ENCODE results near the gene C3orf22. TPM values are rescaled to one million over a fixed set of nuclear protein-coding genes. Genes with fewer than 3 reads are reported as not detected.

The C3orf22 gene
- total RNA-seq, 1 donor from 2014 or later: not detected

DNA sequence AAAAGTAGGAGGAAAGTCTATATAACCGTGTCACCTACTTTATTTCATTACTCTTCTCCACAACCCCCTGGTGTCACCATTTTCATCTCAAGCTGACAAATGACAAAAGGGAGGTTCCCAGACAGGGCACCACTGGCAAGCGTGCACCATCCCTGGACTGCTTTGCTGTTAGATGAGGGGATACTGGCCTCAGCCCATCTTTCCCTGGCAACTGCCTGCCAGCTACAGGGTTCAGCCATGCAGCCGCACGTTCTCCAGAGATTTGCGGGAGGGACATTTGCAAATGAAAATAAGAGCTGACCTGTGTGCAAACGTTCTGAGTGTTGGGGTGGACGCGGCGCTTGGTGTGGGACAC, 41.8 kb downstream of the C3orf22 start:
- Mint-ChIP-seq H3K9me3 (no peaks in the 10 kb centered on the region), H3K27ac (no peak overlapping the region), H3K36me3 (ENCODE audit: low read depth) (no peaks in the 10 kb centered on the region), H3K27me3 (ENCODE audit: insufficient read depth) (no peaks in the 10 kb centered on the region), H3K4me1 (ENCODE audit: low read depth) (no peaks in the 10 kb centered on the region), H3K4me3 (no peak overlapping the region)
- intact Hi-C loops (cut with micrococcal nuclease): no loop called here
- no peak for DNase-seq (ENCODE audit: low spot score)

- Mint-ChIP-seq H3K4me1 (ENCODE audit: low read depth) (no peaks in the 10 kb centered on the region), H3K9me3 (no peaks in the 10 kb centered on the region), H3K4me3 (no peak overlapping the region), H3K36me3 (ENCODE audit: low read depth) (no peaks in the 10 kb centered on the region), H3K27ac (no peak overlapping the region), H3K27me3 (ENCODE audit: insufficient read depth) (no peaks in the 10 kb centered on the region)
- DNase-seq (ENCODE audit: low spot score): no peak
- intact Hi-C loops (cut with micrococcal nuclease): no loop called here
Observed at GRCh38 chr3:126516152-126516935, 42.4 kb downstream of the C3orf22 start.

DNA sequence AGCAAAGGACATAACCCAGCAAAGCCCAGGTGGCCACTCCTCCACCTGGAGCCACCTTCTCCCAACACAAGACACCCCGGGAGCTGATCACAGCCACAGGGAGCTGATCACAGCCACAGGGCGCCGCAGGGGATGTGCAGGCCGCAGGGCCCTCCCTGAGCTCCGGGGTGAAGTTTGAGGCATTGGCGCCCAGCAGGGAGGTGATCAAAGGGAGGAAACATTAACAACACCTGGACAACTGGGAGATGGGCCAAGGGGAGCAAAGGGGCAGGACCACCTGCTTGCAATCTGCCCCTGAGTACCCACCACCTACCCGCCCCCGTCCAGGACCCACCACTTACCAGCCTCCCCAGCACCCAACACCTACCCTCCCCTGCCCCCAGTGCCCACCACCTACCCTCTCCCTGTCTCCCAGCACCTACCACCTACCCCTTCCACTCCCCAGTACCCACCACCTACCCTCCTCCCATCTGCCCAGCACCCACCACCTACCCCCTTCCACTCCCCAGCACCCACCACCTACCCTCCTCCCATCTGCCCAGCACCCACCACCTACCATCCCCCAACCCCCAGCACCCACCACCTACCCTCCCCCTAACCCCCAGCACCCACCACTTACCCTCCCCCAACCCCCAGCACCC, 43.5 kb downstream of the C3orf22 start:
- DNase-seq (ENCODE audit: low spot score): no peak

DNA sequence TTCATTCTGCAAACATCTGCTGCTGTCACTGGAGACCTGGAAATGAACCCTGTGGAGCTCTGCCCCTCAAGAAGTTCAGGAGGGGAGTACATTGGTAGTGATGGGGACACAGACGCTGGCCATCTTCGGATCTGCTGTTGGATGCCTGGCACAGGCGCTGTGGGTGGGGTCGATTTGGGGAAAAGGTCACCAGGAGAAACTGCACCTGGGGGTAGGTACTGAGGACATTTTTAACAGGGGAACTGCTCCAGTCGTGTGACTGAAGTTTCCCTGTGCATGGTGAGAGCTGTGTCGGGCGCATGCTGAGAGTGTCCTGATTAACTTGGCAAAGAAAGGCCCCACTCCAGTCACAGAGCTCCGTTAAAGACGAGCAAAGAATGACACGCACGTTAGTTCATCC, 44.6 kb downstream of the C3orf22 start:
- Mint-ChIP-seq H3K9me3 (no peaks in the 10 kb centered on the region), H3K4me1 (ENCODE audit: low read depth) (no peaks in the 10 kb centered on the region), H3K4me3 (no peak overlapping the region), H3K27me3 (ENCODE audit: insufficient read depth) (no peaks in the 10 kb centered on the region), H3K27ac (no peak overlapping the region), H3K36me3 (ENCODE audit: low read depth) (no peaks in the 10 kb centered on the region)
- intact Hi-C loops (cut with micrococcal nuclease): no loop called here
- DNase-seq (ENCODE audit: low spot score): no peak

More for the DNA sequence above, 43.5 kb downstream of the C3orf22 start:
- Mint-ChIP-seq H3K27me3 (ENCODE audit: insufficient read depth) (no peaks in the 10 kb centered on the region), H3K4me1 (ENCODE audit: low read depth) (no peaks in the 10 kb centered on the region), H3K36me3 (ENCODE audit: low read depth) (no peaks in the 10 kb centered on the region), H3K4me3 (no peak overlapping the region), H3K9me3 (no peaks in the 10 kb centered on the region), H3K27ac (no peak overlapping the region)
- intact Hi-C loops (cut with micrococcal nuclease): no loop called here

- Mint-ChIP-seq H3K4me3 (no peak overlapping the region), H3K4me1 (ENCODE audit: low read depth) (no peaks in the 10 kb centered on the region), H3K36me3 (ENCODE audit: low read depth) (no peaks in the 10 kb centered on the region), H3K27ac (no peak overlapping the region), H3K27me3 (ENCODE audit: insufficient read depth) (no peaks in the 10 kb centered on the region), H3K9me3 (no peaks in the 10 kb centered on the region)
- DNase-seq (ENCODE audit: low spot score): no peak
- intact Hi-C loops (cut with micrococcal nuclease): no loop called here
Observed at GRCh38 chr3:126512916-126513650, 45.6 kb downstream of the C3orf22 start.

GRCh38 chr3:126512026-126512425, 46.7 kb downstream of the C3orf22 start:
- Mint-ChIP-seq H3K4me1 (ENCODE audit: low read depth) (no peaks in the 10 kb centered on the region), H3K27ac (no peak overlapping the region), H3K4me3 (no peak overlapping the region), H3K9me3 (no peaks in the 10 kb centered on the region), H3K36me3 (ENCODE audit: low read depth) (no peaks in the 10 kb centered on the region), H3K27me3 (ENCODE audit: insufficient read depth) (no peaks in the 10 kb centered on the region)
- no peak for DNase-seq (ENCODE audit: low spot score)
- intact Hi-C loops (cut with micrococcal nuclease): no loop called here

DNA sequence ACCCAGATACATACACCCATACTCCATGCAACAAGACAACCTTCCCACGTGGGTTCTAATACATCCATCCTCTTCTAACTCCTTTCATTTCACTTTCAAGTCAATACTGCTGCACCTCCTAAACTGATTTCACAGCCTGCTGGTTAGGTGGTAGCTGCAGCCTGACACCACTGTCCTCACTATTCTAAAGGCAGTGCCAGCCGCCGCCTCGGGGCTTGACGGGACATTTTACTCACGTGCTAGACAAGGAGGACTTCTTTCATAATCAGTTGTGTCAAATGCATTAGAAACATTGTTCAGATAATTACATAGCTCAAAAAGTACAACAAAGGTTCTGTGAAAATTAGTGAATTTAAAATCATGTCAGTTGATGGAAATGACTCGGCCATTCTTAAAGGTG, 47.4 kb downstream of the C3orf22 start:
- intact Hi-C loops (cut with micrococcal nuclease): no loop called here
- DNase-seq (ENCODE audit: low spot score): no peak
- Mint-ChIP-seq H3K27ac (no peak overlapping the region), H3K27me3 (ENCODE audit: insufficient read depth) (no peaks in the 10 kb centered on the region), H3K4me3 (no peak overlapping the region), H3K4me1 (ENCODE audit: low read depth) (no peaks in the 10 kb centered on the region), H3K9me3 (no peaks in the 10 kb centered on the region), H3K36me3 (ENCODE audit: low read depth) (no peaks in the 10 kb centered on the region)

- Mint-ChIP-seq H3K27me3 (ENCODE audit: insufficient read depth) (no peaks in the 10 kb centered on the region), H3K36me3 (ENCODE audit: low read depth) (no peaks in the 10 kb centered on the region), H3K27ac (no peak overlapping the region), H3K4me1 (ENCODE audit: low read depth) (no peaks in the 10 kb centered on the region), H3K9me3 (no peaks in the 10 kb centered on the region), H3K4me3 (no peak overlapping the region)
- DNase-seq (ENCODE audit: low spot score): no peak
- intact Hi-C loops (cut with micrococcal nuclease): no loop called here
Observed at GRCh38 chr3:126510308-126510910, 48.3 kb downstream of the C3orf22 start.

GRCh38 chr3:126509597-126510307, 49.0 kb downstream of the C3orf22 start:
- H3K27ac Mint-ChIP-seq: no peak overlapping the region
- no peak for DNase-seq (ENCODE audit: low spot score)
- no peak overlapping the region for H3K4me3 Mint-ChIP-seq
- H3K27me3 Mint-ChIP-seq (ENCODE audit: insufficient read depth): no peaks in the 10 kb centered on the region
- H3K9me3 Mint-ChIP-seq: no peaks in the 10 kb centered on the region
- no peaks in the 10 kb centered on the region for H3K4me1 Mint-ChIP-seq (ENCODE audit: low read depth)
- intact Hi-C loops (cut with micrococcal nuclease): no loop called here
- H3K36me3 Mint-ChIP-seq (ENCODE audit: low read depth): no peaks in the 10 kb centered on the region

DNA sequence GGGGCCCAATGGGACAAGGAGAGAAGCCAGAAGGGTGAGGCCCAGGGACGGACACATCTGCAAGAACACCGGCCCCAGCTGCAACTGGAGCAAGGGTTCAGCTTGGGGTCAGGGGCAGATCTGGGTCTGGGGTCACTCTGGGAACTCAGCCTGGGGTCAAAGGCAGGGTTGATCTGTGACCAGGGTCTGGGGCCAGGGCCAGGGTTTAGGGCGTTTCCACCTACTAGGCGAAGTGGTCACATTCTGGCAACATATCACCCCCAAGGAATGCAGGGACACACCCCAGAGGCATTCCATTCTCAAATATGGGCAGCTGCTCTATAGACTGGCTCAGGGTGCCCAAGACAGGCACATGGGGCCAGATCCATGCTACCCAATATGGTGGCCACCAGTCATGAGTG, 50.2 kb downstream of the C3orf22 start:
- intact Hi-C loops (cut with micrococcal nuclease): no loop called here
- no peak for DNase-seq (ENCODE audit: low spot score)
- no peaks in the 10 kb centered on the region for H3K9me3 Mint-ChIP-seq
- no peaks in the 10 kb centered on the region for H3K4me1 Mint-ChIP-seq (ENCODE audit: low read depth)
- peaks cover 3% of the 10 kb centered on the region for H3K27me3 Mint-ChIP-seq (ENCODE audit: insufficient read depth)
- H3K36me3 Mint-ChIP-seq (ENCODE audit: low read depth): no peaks in the 10 kb centered on the region
- no peak overlapping the region for H3K27ac Mint-ChIP-seq
- H3K4me3 Mint-ChIP-seq: no peak overlapping the region

DNA sequence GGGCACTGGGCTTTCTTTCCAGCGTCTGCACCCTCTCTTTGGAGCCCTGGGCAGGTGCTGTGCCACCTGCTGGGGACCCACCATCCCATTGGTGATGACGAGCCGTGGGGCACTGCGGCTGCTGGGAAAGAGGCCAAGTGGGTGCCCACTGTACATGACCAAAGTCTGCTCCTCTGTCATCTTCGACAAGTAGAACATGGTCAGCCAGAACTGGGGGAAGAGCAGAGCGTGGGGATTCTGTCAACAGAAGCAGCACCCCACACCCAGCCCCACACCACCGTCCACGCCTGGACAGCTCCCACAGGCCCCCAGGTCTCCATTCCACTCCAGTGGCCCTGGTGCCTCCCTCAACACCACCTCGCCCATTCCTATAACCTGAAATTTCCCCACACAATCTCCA, 50.8 kb downstream of the C3orf22 start:
- Mint-ChIP-seq H3K36me3 (ENCODE audit: low read depth) (no peaks in the 10 kb centered on the region), H3K27ac (no peak overlapping the region), H3K4me3 (no peak overlapping the region), H3K4me1 (ENCODE audit: low read depth) (no peaks in the 10 kb centered on the region), H3K9me3 (no peaks in the 10 kb centered on the region), H3K27me3 (ENCODE audit: insufficient read depth) (peaks cover 3% of the 10 kb centered on the region)
- no peak for DNase-seq (ENCODE audit: low spot score)
- intact Hi-C loops (cut with micrococcal nuclease): no loop called here

GRCh38 chr3:126503701-126504100, 55.0 kb downstream of the C3orf22 start:
- intact Hi-C loops (cut with micrococcal nuclease): no loop called here
- DNase-seq (ENCODE audit: low spot score): no peak
- Mint-ChIP-seq H3K27ac (no peak overlapping the region), H3K27me3 (ENCODE audit: insufficient read depth) (peaks cover 3% of the 10 kb centered on the region), H3K4me3 (no peak overlapping the region), H3K4me1 (ENCODE audit: low read depth) (no peaks in the 10 kb centered on the region), H3K36me3 (ENCODE audit: low read depth) (no peaks in the 10 kb centered on the region), H3K9me3 (no peaks in the 10 kb centered on the region)

All from activated T-helper 1 cell treated with anti-CD3 and anti-CD28 coated beads, Interleukin-12 subunit alpha, Interleukin-12 subunit beta, Interleukin-2, Interleukin-4 antibody, amounts not matched to agents 30 ng/mL and 10 ng/mL and 1 ng/mL, durations not matched to agents 14 hours and 24 hours and 36 hours (primary cell).